ENCODE data around the gene C19orf38.
"Not testable (repeated sequence)": the region's sequence is repeated elsewhere in the genome, so short reads cannot be mapped to it uniquely, and the experiment has no call there.

Gene C19orf38

DNA sequence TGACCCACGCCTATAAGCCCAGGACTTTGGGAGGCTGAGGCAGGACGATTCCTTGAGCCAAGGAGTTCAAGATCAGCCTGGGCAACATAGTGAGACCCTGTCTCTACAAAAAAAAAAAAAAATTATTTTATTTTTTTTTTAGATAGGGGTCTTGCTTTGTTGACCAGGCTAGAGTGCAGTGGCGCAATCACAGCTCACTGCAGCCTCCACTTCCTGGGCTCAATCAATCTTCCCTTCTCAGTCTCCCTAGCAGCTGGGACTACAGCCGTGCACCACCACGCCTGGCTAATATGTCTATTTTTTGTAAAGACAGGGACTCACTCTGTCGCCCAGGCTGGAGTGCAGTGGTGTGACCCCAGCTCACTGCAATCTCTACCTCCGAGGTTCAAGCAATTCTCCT, 4.7 kb downstream of the C19orf38 start:
- no peak for DNase-seq

DNA sequence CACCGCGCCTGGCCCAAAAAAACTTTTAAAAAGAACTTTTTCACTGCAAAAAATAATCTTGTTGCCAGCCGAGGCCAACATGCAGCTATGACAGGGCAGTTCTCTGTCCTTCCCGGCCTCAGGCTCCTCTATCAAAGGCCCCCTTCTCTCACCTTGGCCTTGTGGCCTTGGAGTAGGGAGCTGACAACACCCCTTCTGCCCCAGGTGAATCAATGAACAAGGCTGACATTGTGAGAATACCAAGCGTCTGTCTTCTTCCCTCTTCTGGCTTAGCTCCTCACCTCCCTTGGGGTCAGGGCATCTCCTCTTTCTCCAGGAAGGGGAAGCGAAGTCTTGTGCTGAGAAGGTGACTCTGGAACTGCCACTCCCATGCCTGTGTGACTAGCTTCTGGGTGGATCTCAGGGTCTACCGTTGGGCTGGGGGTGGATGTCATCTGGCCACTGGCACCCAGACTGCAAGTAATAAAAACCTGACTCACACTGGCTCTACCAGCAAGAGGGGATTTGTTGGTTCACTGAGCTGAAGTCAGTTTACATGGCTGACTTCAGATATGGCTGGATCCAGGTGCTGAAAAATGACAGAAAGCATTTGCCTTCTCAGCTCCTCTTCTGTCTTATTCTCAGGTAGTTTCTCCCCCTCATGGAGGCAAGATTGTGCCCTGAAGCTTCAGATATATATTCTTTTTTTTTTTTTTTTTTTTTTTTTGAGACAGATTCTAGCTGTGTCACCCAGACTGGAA, 6.3 kb downstream of the C19orf38 start:
- DNase-seq, result peak; percentile 35

DNA sequence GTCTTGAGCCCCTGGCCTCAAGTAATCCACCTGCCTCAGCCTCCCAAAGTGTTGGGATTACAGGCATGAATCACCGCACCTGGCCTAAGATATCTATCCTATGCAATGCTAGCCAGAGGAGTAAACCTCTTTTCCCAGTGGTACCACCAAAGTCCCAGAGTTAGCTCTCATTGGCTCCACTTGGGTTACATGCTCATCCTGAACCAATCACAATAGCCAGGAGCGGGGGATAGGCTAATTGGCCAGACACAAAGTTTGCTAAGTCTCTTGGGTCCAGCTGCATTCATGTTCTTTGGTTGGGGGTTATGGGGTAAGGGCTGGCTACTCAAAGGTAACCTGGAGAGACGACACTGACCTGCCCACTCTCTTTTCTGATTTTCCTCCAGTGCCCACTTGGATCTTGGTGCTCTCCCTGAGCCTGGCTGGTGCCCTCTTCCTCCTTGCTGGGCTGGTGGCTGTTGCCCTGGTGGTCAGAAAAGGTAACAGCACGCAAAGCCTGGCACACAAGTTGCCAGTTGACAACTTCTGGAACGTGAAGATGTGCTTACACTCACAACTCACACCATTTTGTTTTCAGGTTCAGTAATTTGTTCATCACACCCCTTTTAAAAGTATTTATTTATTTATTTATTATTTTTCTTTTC, 7.8 kb downstream of the C19orf38 start:
- DNase-seq, result peak; percentile 30

DNA sequence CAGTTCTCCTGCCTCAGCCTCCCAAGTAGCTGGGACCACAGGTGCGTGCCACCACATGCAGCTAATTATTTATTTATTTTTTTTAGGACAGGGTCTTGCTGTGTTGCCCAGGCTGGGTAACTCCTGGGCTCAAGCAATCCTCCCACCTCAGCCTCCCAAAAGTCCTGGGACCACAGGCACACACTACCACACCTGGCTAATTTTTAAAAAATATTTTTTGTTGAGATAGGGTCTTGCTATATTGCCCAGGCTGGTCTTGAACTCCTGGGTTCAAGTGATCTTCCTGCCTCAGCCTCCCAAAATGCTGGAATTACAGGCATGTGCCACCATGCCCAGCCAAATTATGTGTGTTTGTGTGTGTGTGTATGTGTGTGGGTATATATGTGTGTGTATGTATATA, 8.7 kb downstream of the C19orf38 start:
- DNase-seq, result not testable (repeated sequence)

DNA sequence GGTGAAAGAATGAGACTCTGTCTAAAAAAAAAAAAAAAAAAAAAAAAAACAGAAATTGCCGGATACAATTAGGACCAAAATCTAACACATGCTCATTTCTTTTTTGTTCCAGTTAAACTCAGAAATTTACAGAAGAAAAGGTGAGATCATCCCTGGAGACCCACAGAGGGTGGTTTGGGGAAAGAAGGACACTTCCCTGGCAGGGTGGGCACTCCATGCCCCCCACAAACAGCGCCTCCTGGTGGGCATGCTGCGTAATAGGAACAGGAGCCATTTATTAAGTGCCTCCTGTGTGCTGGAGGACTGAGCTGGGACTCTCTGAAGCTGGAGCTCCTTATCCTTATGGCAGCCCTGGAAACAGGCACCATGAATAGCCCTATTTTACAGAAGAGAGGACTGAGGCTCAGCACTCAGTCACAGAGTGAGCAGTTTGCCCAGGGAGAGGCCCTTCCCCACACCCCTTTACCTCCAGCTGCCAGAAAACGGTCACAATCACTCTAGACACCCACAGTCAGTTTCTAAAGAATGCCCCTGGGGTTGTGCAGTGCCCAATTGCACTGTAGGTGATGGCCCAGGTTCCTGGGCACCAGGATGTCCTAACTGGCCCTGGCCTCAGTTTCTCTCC, 10.1 kb downstream of the C19orf38 start:
- peak; percentile 23 for DNase-seq

DNA sequence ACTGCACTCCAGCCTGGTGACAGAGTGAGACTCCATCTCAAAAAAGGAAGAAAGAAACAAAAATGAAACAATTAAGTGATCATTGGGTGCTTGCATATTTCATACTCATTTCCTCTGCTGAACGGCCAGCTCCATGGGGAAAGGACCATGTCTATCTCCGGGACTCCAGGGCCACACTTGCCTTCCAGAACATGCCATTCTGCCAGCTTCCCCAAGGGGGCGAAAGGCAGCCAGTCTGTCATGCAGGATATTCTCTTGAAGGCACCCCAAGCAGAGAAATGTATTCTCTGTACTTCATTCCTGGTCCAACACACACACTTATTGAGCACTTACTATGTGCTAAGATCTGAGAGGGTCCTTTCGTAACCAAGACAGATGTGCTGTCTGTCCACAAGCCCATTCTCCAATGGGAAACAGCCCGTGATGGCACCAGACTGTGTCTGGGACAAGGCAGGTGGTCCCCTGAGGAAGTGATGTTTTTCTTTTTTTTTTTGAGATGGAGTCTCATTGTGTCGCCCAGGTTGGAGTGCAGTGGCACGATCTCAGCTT, 13.0 kb downstream of the C19orf38 start:
- peak; percentile 93 for DNase-seq

DNA sequence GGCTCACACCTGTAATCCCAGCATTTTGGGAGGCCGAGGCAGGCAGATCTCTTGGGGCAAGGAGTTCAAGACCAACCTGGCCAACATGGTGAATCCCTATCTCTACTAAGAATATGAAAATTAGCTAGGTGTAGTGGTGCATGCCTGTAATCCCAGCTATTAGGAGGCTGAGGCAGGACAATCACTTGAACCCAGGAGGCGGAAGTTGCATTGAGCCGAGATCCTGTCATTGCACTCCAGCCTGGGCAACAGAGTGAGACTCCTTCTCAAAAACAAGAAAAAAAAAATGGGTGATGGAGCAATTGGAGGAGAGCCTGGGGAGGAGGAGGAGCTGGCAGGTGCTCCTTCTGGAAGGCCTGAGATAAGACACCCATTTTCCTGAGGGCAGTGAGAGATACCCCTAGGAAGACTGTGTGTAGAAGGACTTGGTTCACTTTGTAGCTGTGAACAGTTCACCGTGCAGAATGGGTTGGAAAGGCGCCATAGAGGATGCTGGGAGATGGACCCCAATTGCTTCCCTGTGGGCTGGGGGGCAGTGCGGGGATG, 14.4 kb downstream of the C19orf38 start:
- DNase-seq, result no peak

DNA sequence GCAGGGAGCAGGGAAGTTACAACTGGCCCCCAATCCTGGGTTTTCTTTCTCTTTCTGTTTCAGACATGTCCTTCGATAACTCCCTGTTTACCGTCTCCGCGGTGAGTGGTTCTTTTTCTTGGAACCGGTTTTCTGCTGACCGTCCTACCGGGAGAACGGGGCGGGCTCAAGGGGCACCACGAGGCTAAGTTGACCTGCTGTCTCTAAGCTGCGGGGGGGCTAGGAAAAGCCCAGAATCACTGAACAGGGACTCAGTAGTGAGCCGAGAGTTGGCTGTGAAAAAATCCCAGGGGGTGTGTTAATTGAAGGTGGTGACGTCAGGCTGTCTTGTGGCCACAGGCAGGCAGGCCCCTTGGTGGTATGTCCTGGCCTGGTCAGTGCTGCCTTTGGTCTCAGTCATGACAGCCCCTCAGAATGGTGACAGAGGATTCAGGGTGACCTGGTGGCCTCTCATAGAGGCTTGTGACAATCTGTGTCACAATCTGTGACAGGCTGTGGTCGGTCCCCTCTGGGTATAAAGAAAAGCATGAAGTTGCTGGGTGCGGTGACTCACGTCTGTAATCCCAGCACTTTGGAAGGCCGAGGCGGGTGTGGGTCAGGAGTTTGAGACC, 15.0 kb downstream of the C19orf38 start:
- DNase-seq, result peak; percentile 92

DNA sequence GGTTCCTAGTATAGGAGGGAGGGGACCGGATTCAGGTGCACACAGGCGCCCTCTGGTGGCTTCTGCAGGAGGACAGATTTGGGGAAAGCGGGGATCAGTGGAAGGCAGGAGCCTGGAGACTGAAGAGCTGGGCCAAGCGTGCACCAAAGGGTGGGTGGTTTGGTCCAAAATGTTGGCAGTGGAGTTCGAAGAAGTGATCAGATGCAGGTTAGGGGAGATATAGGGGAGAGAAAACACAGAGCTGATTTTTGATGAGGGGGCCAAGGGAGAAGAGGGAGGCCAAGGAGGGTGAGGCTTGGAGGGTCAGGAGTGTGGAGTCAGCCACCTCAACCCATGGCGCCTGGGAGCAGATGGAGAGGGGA, 16.3 kb downstream of the C19orf38 start:
- DNase-seq, result peak; percentile 63

DNA sequence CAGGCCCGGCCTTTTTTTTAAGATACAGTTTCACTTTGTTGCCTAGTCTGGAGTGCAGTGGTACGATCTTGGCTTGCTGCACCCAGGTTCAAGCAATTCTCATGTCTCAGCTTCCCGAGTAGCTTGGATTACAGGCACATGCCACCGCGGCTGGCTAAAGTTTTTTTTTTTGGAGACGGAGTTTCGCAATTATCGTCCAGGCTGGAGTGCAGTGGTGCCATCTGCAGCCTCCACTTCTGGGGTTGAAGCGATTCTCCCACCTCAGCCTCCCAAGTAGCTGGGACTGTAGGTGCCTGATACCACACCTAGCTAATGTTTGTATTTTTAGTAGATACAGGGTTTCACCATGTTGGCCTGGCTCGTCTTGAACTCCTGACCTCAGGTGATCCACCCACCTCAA, 18.3 kb downstream of the C19orf38 start:
- peak; percentile 74 for DNase-seq

DNA sequence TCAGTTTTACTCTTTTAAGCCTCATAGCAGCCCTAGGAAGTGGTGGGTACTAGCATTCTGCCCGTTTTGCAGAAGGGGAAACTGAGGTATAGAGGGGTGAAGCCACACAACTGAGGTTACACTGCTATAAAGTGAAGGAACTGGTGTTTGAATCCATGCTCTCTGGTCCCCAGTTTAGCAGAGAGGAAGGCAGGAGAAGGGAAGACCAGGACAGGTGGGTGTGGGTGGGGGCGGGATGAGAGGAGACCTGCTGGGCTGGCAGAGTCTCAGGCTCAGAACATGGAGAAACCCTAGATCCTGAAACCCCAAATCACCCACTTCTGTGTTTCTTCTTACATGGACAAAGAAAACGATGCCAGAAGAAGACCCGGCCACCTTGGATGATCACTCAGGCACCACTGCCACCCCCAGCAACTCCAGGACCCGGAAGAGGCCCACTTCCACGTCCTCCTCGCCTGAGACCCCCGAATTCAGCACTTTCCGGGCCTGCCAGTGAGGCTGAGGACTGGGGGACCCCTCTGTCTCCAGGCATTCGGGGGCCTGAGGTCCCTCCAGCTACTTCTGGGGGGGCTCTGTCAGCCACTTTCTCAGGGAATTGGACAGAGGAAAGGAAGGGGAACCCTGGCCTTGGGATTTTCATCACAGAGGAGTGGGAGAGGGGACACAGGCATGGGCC, 20.8 kb downstream of the C19orf38 start:
- no peak for DNase-seq

DNA sequence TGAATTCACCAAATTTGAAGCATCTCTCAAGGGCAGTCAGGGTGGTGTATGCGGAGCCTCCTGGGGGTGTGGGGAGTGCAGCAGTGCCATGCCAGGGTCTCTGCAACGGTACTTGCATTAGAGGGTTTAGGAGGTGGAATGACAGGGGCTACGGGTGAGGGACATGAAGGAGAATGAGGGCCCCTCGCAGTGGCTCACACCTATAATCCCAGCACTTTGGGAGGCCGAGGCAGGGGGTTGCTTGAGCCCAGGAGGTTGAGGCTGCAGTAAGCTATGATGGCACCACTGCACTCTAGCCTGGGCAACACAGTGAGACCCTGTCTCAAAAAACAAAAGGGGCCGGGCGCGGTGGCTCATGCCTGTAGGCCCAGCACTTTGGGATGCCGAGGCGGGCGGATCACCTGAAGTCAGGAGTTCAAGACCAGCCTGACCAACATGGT, 21.7 kb downstream of the C19orf38 start:
- not testable (repeated sequence) for DNase-seq

DNA sequence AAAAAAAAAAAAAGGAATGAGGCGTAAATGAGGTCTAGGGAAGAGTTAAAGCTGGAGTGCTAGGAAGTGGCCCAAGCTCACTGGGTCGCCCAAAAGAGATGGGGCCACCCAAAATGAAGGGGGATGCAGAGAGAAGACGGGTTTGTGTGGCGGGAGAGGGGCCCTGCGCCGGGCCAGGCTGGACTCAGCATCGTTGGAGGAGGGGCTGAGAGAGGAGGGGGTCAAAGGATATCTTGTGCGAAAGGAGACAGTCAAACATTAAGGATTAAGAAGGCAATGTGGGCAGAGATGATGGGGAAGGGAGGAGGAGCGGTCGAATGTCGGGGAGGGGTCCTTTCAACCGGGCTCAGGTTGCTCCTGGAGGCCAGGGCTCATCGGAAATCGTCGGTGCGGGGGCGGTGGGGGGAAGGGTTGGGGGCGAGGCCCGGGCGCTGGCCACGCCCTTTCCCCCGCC, 22.3 kb downstream of the C19orf38 start:
- no peak for DNase-seq

DNA sequence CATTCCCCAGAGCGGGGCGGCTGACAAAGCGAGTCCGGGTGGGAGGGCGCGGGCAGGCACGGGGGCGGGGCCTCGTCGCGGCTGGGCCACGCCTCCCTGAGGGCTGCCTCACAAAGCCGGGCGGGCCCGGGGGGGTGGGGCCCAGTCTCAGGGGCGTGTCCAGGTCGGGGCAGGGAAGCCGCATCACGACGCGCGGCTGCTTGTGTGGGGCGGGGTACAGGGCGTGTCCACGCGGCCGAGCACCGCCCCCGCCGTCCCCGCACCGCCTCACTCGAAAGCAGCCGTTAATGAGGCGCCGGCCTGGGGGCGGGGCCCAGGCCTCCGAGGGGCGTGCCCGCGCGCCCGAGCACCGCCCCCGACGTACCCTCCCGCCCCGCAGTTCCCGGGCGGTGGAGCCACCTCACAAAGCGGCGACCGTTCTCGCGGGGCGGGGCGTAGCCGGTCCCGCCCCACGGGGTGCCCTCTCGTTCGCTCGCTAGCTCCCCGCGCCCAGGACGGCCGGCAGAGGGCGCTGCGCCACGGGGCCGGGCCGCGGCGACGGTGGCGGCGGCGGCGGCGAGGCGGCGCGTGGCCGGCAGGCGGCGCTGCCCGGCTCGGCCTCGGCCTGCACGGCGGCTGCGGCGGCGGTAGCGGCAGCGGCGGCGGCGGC, 22.9 kb downstream of the C19orf38 start, which contains the start of gene CARM1:
Gene CARM1, plus strand, starts transcription at position 599 of the 649 bp plus-strand sequence. CDS start 150 bp downstream, outside the sequence.
- DNase-seq, result peak; percentile 97

DNA sequence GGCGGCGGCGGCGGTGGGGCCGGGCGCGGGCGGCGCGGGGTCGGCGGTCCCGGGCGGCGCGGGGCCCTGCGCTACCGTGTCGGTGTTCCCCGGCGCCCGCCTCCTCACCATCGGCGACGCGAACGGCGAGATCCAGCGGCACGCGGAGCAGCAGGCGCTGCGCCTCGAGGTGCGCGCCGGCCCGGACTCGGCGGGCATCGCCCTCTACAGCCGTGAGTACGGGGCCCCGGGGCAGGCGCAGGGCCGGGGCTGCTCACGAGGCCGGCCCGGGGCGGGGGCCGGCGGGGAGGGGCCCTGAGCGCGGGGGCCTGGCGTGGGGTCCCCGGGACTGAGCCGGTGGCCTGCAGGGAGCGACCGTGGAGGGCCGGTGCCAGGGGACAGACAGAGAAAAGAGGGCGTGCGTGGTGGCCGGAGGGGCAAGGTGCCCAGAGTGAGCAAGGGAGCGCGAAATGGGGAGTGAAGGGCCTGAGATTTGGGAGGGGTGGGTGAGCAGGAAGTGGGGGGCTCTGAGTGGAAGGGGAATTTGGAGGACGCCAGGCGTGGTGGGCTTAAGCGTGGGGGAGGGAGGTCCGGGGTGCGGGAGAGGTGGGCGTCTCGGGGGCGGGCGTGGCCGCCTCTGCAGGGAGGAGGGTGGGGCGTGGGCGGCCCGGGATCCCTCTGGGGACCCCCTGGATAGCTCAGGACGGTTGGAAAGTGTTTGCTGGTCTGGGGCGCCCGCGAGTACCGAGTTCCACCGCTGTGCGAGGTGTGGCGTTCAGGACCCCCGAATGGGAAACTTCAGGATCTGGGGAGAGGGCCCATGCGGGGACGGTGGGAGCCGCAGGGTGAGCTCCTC, 23.7 kb downstream of the C19orf38 start:
- no peak for DNase-seq

DNA sequence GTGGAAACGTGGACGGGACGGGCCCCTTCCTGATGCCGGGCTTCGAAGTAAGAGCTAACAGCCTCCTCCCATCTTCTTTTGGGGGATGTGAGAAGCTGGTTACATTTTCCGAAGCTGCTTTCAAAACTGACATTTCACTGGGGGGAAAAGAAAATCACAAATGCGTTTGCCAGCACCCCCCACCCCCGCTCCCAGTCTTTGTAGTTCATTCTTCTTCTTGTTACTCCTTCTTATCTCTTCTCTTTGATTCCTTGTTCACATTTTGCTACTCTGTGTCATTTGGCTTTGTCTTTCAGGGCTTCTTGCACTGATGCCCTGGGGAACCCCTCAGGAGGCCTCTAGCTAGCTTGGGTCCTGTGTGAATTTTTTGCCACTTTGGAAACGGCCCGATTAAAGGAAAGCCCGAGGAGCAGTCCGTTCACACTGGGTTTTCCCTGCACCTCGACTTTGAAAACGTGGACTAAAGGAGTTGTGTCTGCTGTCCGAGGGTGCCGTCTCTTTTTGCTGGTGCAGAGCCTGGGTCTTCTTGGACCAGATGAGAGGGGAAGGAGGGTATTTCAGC, 24.4 kb downstream of the C19orf38 start:
- no peak for DNase-seq

DNA sequence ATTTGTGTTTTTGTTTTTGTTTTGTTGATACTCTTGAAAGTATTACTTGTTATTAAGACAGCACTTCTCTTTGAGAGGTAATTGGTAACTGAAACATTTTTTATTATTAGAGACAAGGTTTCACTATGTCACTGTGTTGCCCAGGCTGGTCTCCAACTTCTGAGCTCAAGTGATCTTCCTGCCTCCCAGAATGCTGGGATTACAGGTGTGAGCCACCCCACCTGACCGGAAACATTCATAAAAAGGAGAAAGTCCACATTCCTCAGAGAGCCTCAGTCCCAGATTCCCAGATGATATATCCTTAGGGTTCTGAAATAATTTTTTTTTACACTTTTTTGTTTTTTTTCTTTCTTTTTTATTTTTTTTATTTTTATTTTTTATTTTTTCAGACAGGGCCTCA, 25.8 kb downstream of the C19orf38 start:
- DNase-seq, result no peak

DNA sequence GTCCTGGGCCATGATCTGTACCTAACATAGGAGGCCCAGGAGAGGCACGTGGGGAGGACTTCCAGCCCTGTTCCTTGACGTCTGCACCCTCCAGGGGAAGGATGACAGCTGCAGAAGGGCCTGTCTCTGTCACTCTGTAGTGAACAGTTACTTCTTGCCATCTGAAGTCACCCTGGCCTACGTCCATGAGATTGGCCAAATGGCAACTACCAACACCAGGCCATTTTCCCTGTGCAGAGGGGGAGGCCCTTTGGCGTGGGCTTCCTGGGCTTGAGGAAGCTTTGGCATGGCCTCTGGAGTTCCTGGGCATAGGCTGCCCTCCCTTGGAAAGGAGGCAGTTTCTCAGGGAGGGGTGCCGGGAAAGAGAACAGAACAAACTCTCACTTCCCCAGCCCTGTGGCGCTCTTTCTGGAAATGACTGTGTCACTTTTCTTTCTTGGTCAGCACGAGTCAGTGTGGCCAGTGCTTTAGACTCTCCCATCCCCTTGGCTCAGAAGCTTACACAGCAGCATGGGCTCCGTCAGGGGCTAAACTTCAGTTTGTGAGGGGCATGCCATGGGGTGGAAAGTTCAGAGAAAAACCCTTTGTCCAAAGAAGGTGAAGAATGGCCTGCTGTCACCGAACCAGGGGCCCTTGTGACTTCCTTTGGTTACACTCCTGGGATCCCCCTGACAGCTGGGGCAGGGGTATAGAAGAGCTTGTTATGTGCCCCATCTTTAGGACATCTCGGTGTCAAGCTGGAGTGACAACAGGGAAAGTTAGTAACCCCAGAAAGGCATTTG, 28.4 kb downstream of the C19orf38 start:
- peak; percentile 75 for DNase-seq

DNA sequence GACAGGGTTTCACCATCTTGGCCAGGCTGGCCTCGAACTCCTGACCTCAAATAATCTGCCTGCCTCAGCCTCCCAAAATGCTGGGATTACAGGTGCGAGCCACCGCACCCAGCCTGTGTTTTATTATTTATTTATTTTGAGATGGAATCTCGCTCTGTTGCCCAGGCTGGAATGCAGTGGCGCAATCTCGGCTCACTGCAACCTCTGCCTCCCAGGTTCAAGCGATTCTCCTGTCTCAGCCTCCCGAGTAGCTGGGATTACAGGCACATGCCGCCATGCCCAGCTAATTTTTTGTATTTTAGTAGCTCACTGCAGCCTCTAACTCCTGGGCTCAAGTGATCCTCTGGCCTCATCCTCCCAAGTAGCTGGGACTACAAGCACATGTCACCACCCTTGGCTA, 29.4 kb downstream of the C19orf38 start:
- not testable (repeated sequence) for DNase-seq

DNA sequence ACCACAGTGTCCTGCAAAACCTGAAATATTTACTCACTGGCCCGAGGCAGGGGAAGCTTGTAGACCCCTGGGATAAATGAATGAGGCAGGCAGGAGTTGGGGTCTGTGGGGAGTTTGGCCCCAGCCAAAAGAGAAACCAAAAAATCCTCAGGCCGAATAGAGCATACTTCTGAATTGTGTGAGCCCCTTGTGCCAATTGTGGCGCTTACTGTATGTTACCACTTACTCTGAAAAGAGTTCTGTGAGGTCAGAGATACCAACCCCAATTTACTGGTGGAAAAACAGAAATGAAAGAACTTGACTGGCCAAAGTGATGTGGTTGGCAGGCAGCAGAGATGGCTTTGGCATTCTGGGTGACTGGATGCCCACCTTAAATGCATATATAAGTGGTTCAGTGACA, 30.0 kb downstream of the C19orf38 start:
- peak; percentile 64 for DNase-seq
